ENCODE data around the gene C12orf42. TPM values are rescaled to one million over a fixed set of nuclear protein-coding genes. Genes with fewer than 3 reads are reported as not detected.
A peak's percentile ranks its signal among the peaks of the same experiment; 100 is the strongest.

Gene C12orf42
- total and polyA plus RNA-seq, 7 experiments from 2014 or later = 2.6 to 15.4 (median 7.9) TPM

DNA sequence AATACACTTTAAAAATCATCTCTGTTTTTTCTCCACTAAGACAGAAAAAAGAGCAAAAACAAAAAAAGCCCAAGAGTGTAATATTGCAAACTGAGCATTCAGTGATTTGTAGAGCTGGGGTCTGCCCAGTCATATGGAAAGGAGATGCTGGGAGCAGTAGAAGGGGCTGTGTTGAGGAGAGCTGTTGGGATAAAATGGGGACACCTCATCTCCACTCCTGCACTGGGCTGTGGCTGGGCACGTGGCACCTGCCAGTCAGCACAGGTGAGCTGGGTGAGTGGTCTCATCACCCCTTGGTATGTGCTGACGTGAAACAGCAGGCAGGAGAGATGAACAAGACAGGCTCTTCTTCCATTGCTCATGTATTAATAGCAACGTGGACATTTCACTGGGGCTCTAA is 217.4 kb downstream of the C12orf42 start:
- ATAC-seq = no peak
- POLR2A ChIA-PET = no interaction called here
- Mint-ChIP-seq H3K36me3 (no peaks in the 10 kb centered on the region), H3K9me3 (peaks cover 0 to 2% (median 0%) of the 10 kb centered on the region in 11 donors), H3K4me3 (no peak overlapping the region), H3K27ac (peak overlapping the region in 1 of 9 donors; percentile 38), H3K4me1 (peaks cover 0 to 24% (median 5%) of the 10 kb centered on the region in 7 donors), H3K27me3 (peaks cover 0 to 7% (median 0%) of the 10 kb centered on the region in 5 donors)
- H3K27me3 ChIP-seq (ENCODE audit: control insufficient read depth in 2 of 2, insufficient read depth in 2 of 2, low read length in 2 of 2) = no peaks in the 10 kb centered on the region
- no peak overlapping the region for H3K27ac ChIP-seq (ENCODE audit: low read depth, low read length)
- DNase-seq = no peak
- H3K4me1 ChIP-seq (ENCODE audit: control insufficient read depth in 2 of 2, insufficient read depth in 2 of 2, low read length in 2 of 2) = no peaks in the 10 kb centered on the region
- H3K36me3 ChIP-seq (ENCODE audit: control insufficient read depth in 2 of 3, insufficient read depth in 3 of 3, low read length in 3 of 3) = no peaks in the 10 kb centered on the region
- CTCF ChIA-PET = no interaction called here
- intact Hi-C loops (cut with micrococcal nuclease) = loop anchor here in 1 of 2 donors (5.0 to 10.0 kb wide), 2 partner anchors 219 to 324 kb away; partner anchors contain the start of genes ASCL1 and C12orf42
- H3K4me3 ChIP-seq (ENCODE audit: low read length) = no peak overlapping the region
- no peaks in the 10 kb centered on the region for H3K9me3 ChIP-seq (ENCODE audit: control insufficient read depth in 2 of 3, low read length in 3 of 3)

DNA sequence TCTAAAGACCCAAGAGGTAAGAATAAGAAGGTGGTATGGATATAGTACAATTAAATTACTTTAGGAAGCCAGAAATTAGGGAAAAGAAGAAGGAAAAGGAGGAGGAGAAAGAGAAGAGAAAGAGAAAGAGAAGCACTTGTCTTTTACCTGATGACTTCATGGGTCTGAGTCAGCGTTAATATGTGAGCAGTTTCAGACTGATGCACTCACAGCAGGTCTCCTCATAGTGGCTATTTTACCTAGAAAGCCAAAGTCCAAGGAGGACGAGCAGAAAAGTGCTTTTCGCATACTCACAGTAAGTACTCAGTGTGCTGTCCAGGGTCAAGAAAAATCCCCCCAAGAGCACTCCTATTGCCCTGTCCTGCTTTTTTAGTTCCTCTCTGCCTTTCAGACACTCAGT is 222.1 kb downstream of the C12orf42 start:
- ATAC-seq (no peak), DNase-seq (no peak)
- ChIA-PET CTCF (no interaction called here), POLR2A (interaction anchor here (0.6 kb wide), 1 partner anchor 87 kb away, joined by 3 read pairs; no protein-coding TSS in a partner anchor)
- no peaks in the 10 kb centered on the region for H3K9me3 ChIP-seq (ENCODE audit: control insufficient read depth in 2 of 3, low read length in 3 of 3)
- no peaks in the 10 kb centered on the region for H3K36me3 ChIP-seq (ENCODE audit: control insufficient read depth in 2 of 3, insufficient read depth in 3 of 3, low read length in 3 of 3)
- Mint-ChIP-seq H3K4me1 (peaks cover 6 to 29% (median 10%) of the 10 kb centered on the region in 7 donors), H3K36me3 (no peaks in the 10 kb centered on the region), H3K4me3 (no peak overlapping the region), H3K9me3 (peaks cover 0 to 4% (median 0%) of the 10 kb centered on the region in 11 donors), H3K27ac (no peak overlapping the region), H3K27me3 (peaks cover 0 to 5% (median 0%) of the 10 kb centered on the region in 5 donors)
- H3K4me1 ChIP-seq (ENCODE audit: control insufficient read depth in 2 of 2, insufficient read depth in 2 of 2, low read length in 2 of 2) = peaks cover 0 to 10% of the 10 kb centered on the region in 2 donors
- intact Hi-C loops (cut with micrococcal nuclease) = loop anchor here in 1 of 2 donors (10.0 kb wide), 1 partner anchor 319 kb away; the partner anchor contains the start of gene ASCL1
- no peak overlapping the region for H3K4me3 ChIP-seq (ENCODE audit: low read length)
- H3K27me3 ChIP-seq (ENCODE audit: control insufficient read depth in 2 of 2, insufficient read depth in 2 of 2, low read length in 2 of 2) = no peaks in the 10 kb centered on the region
- no peak overlapping the region for H3K27ac ChIP-seq (ENCODE audit: low read depth, low read length)

DNA sequence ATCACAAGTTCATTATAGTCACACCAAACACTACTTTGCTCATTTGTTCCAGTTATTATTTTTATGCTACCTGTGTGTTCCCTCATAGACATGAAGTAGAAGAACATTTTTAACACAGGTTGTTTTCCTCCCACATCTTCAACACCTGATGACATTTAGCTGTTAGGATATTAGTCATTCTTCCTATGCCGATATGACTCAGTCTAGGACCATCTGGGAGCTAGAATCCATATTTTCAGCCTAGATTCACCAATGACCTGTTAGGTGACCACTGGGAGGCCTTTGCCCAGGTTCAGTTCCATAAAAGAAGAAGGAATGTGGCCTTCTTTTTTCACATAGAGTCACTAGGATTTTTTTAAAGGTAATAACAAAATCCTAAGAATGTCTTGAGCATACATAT is 222.8 kb downstream of the C12orf42 start:
- Mint-ChIP-seq H3K4me3 (no peak overlapping the region), H3K27ac (peak overlapping the region in 1 of 9 donors; percentile 11)

DNA sequence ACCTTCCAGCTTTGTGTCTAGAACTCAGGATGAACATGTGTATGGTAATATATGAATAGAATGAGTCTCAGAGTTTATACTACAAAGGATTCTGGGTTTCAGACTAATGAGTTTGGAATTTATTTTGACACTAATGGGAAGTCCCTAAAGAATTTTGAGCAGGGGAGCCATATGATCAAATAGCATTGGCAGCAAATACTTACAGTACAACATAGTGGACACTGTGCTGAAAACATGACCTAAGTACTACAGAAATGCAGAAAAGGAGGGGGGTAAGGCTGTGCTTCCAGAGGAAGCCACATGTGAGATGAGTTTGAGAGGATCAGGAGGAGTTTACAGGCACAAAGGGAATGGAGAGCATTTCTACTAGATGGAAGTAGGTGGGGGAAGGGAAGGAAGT is 225.8 kb downstream of the C12orf42 start:
- no peaks in the 10 kb centered on the region for H3K27me3 ChIP-seq (ENCODE audit: control insufficient read depth in 2 of 2, insufficient read depth in 2 of 2, low read length in 2 of 2)
- H3K4me1 ChIP-seq (ENCODE audit: control insufficient read depth in 2 of 2, insufficient read depth in 2 of 2, low read length in 2 of 2) = peaks cover 0 to 10% of the 10 kb centered on the region in 2 donors
- no peaks in the 10 kb centered on the region for H3K36me3 ChIP-seq (ENCODE audit: control insufficient read depth in 2 of 3, insufficient read depth in 3 of 3, low read length in 3 of 3)
- no peaks in the 10 kb centered on the region for H3K27me3 Mint-ChIP-seq
- CTCF ChIA-PET = no interaction called here
- peak overlapping the region in 1 of 9 donors; percentile 6 for H3K27ac Mint-ChIP-seq
- DNase-seq (no peak), ATAC-seq (no peak)
- H3K4me1 Mint-ChIP-seq = peaks cover 6 to 25% (median 11%) of the 10 kb centered on the region in 7 donors
- intact Hi-C loops (cut with micrococcal nuclease) = loop anchor here in 1 of 2 donors (1.0 to 10.0 kb wide), 2 partner anchors 9 to 315 kb away; partner anchors contain the start of gene ASCL1
- POLR2A ChIA-PET = no interaction called here
- H3K36me3 Mint-ChIP-seq = no peaks in the 10 kb centered on the region
- no peak overlapping the region for H3K27ac ChIP-seq (ENCODE audit: low read depth, low read length)
- peaks cover 0 to 2% (median 0%) of the 10 kb centered on the region in 11 donors for H3K9me3 Mint-ChIP-seq
- H3K4me3 Mint-ChIP-seq = no peak overlapping the region
- H3K4me3 ChIP-seq (ENCODE audit: low read length) = no peak overlapping the region
- no peaks in the 10 kb centered on the region for H3K9me3 ChIP-seq (ENCODE audit: control insufficient read depth in 2 of 3, low read length in 3 of 3)

More for the DNA sequence above, 222.8 kb downstream of the C12orf42 start:
- ATAC-seq (no peak), DNase-seq (no peak)
- H3K27me3 Mint-ChIP-seq = peaks cover 0 to 5% (median 0%) of the 10 kb centered on the region in 5 donors
- H3K36me3 Mint-ChIP-seq = no peaks in the 10 kb centered on the region
- peaks cover 6 to 26% (median 11%) of the 10 kb centered on the region in 7 donors for H3K4me1 Mint-ChIP-seq
- Histone ChIP-seq H3K4me3 (ENCODE audit: low read length) (no peak overlapping the region), H3K4me1 (ENCODE audit: control insufficient read depth in 2 of 2, insufficient read depth in 2 of 2, low read length in 2 of 2) (peaks cover 0 to 10% of the 10 kb centered on the region in 2 donors), H3K36me3 (ENCODE audit: control insufficient read depth in 2 of 3, insufficient read depth in 3 of 3, low read length in 3 of 3) (no peaks in the 10 kb centered on the region), H3K9me3 (ENCODE audit: control insufficient read depth in 2 of 3, low read length in 3 of 3) (no peaks in the 10 kb centered on the region), H3K27ac (ENCODE audit: low read depth, low read length) (no peak overlapping the region), H3K27me3 (ENCODE audit: control insufficient read depth in 2 of 2, insufficient read depth in 2 of 2, low read length in 2 of 2) (no peaks in the 10 kb centered on the region)
- CTCF ChIA-PET = no interaction called here
- intact Hi-C loops (cut with micrococcal nuclease) = loop anchor here in 1 of 2 donors (10.0 kb wide), 1 partner anchor 318 kb away; the partner anchor contains the start of gene ASCL1
- H3K9me3 Mint-ChIP-seq = peaks cover 0 to 4% (median 0%) of the 10 kb centered on the region in 11 donors
- POLR2A ChIA-PET = no interaction called here

DNA sequence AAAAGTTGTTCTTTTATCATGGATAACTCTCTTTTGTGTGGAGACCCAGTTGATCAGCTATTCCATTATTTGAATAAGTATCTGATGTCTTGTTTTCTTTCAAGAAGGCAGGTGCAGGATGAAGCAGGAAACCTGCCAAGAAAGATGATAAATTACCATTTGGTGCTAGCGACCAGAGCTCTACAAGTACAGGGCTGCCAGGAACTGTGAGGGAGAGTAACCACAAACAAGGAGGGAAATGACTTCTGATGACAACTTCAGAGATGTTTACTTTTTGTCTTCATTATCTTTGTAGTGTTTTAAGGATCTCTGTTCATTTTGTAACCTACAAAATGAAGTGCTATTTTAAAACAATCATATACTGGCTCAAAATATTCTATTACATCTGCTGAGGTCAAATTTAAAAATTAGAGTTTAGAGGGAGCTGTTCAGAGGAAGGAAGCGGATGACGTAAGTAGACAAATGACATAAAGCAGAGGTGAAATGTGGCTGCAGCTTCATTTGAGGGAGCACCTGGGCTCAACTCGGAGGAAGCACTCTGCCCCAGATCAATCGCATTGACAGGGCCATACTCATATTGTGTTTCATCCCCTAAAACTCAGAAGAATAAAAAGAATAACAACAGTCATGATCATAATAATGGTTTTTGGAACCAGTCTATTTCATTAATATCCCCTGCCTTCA is 226.8 kb downstream of the C12orf42 start:
- H3K4me1 Mint-ChIP-seq = peaks cover 6 to 25% (median 11%) of the 10 kb centered on the region in 7 donors
- H3K36me3 Mint-ChIP-seq = no peaks in the 10 kb centered on the region

DNA sequence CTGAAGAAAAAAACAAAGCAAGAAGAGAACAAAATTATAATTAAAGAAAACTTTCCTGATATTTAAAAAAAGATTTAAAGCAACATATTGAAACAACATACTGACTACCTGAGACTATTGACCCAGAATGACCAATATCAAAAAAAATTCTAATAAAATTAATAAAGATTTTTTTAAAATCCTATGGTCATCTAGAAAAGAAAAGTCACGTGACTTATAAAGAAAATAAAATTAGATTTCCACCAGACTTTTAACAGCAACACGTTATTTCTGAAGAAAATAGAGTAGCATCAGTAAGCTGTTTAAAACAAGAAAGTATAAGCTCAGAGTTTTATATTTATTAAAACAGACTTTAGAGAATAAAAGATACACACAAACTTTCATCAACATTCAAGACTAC is 238.0 kb downstream of the C12orf42 start:
- Mint-ChIP-seq H3K27me3 (peaks cover 0 to 5% (median 0%) of the 10 kb centered on the region in 5 donors), H3K4me1 (no peaks in the 10 kb centered on the region), H3K4me3 (no peak overlapping the region), H3K9me3 (peaks cover 0 to 10% (median 5%) of the 10 kb centered on the region in 11 donors), H3K27ac (no peak overlapping the region), H3K36me3 (peaks cover 0 to 6% (median 0%) of the 10 kb centered on the region in 5 donors)
- POLR2A ChIA-PET = no interaction called here
- Histone ChIP-seq H3K4me1 (ENCODE audit: control insufficient read depth in 2 of 2, insufficient read depth in 2 of 2, low read length in 2 of 2) (no peaks in the 10 kb centered on the region), H3K27ac (ENCODE audit: low read depth, low read length) (no peak overlapping the region), H3K9me3 (ENCODE audit: control insufficient read depth in 2 of 3, low read length in 3 of 3) (no peaks in the 10 kb centered on the region), H3K36me3 (ENCODE audit: control insufficient read depth in 2 of 3, insufficient read depth in 3 of 3, low read length in 3 of 3) (no peaks in the 10 kb centered on the region), H3K27me3 (ENCODE audit: control insufficient read depth in 2 of 2, insufficient read depth in 2 of 2, low read length in 2 of 2) (no peaks in the 10 kb centered on the region), H3K4me3 (ENCODE audit: low read length) (no peak overlapping the region)
- DNase-seq = no peak
- CTCF ChIA-PET = no interaction called here
- intact Hi-C loops (cut with micrococcal nuclease) = no loop called here
- ATAC-seq = no peak

More for the DNA sequence above, 226.8 kb downstream of the C12orf42 start:
- Mint-ChIP-seq H3K4me3 (peak overlapping the region in 2 of 10 donors; percentile 34 to 53), H3K27me3 (no peaks in the 10 kb centered on the region), H3K27ac (peak overlapping the region in 8 of 9 donors; percentile 0 to 87 (median 42)), H3K9me3 (peaks cover 0 to 2% (median 1%) of the 10 kb centered on the region in 11 donors)
- ATAC-seq = peak; percentile 76
- intact Hi-C loops (cut with micrococcal nuclease) = loop anchor here in 1 of 2 donors (1.0 kb wide), 1 partner anchor 10 kb away; no protein-coding TSS in a partner anchor
- H3K36me3 ChIP-seq (ENCODE audit: control insufficient read depth in 2 of 3, insufficient read depth in 3 of 3, low read length in 3 of 3) = no peaks in the 10 kb centered on the region
- no peak overlapping the region for H3K27ac ChIP-seq (ENCODE audit: low read depth, low read length)
- no peaks in the 10 kb centered on the region for H3K9me3 ChIP-seq (ENCODE audit: control insufficient read depth in 2 of 3, low read length in 3 of 3)
- peak in 6 of 9 donors; percentile 9 to 32 (median 22) for DNase-seq
- H3K4me1 ChIP-seq (ENCODE audit: control insufficient read depth in 2 of 2, insufficient read depth in 2 of 2, low read length in 2 of 2) = peaks cover 0 to 10% of the 10 kb centered on the region in 2 donors
- no peak overlapping the region for H3K4me3 ChIP-seq (ENCODE audit: low read length)
- ChIA-PET CTCF (no interaction called here), POLR2A (no interaction called here)
- H3K27me3 ChIP-seq (ENCODE audit: control insufficient read depth in 2 of 2, insufficient read depth in 2 of 2, low read length in 2 of 2) = no peaks in the 10 kb centered on the region
